SK-N-SH treated with all-trans-retinoic acid at 6 μM for 48 hours (cell line): ENCODE data around the gene CBARP.

ENCODE experiments used
- ATAC-seq: fragments of 200-7000 bp; cut with Tn5 transposase; 3 replicates; pipeline ENCODE4 v1.9.1; 2020; ENCODE audit warnings: mild to moderate bottlenecking, moderate library complexity
- ARNTL ChIP-seq: fragments of 450-650 bp; formaldehyde crosslinking; IDR thresholded peaks from 2 replicates; pipeline ENCODE4 v1.5.0; 2020; ENCODE audit warnings: low read depth, mild to moderate bottlenecking, moderate library complexity, borderline replicate concordance
- BACH2 ChIP-seq: fragments of 250-450 bp; sonication (Bioruptor Pico); IDR thresholded peaks from 2 replicates; pipeline ENCODE4 v1.9.0; 2021; ENCODE audit warnings: mild to moderate bottlenecking, borderline replicate concordance
- CSDC2 ChIP-seq: fragments of 250-450 bp; sonication (Bioruptor Pico); IDR thresholded peaks from 2 replicates; pipeline ENCODE4 v1.5.0; 2020; ENCODE audit warnings: mild to moderate bottlenecking, moderate library complexity
- ESRRG ChIP-seq: fragments of 250-450 bp; sonication (Bioruptor Pico); IDR thresholded peaks from 2 replicates; pipeline ENCODE4 v1.6.1; 2021; ENCODE audit warnings: mild to moderate bottlenecking
- GLIS3 ChIP-seq: fragments of 250-450 bp; sonication (Bioruptor Pico); IDR thresholded peaks from 2 replicates; pipeline ENCODE4 v1.5.0; 2020; ENCODE audit warnings: mild to moderate bottlenecking, moderate library complexity
- ISL1 ChIP-seq: fragments of 250-450 bp; sonication (Bioruptor Pico); IDR thresholded peaks from 2 replicates; pipeline ENCODE4 v2.1.2; 2022; ENCODE audit warnings: mild to moderate bottlenecking, moderate library complexity
- OSR1 ChIP-seq: fragments of 250-450 bp; sonication (Bioruptor Pico); IDR thresholded peaks from 2 replicates; pipeline ENCODE4 v1.8.0; 2022; ENCODE audit warnings: moderate library complexity, mild to moderate bottlenecking, inconsistent platforms
- PATZ1 ChIP-seq: fragments of 250-450 bp; sonication (Bioruptor Pico); IDR thresholded peaks from 2 replicates; pipeline ENCODE4 v1.8.0; 2020; ENCODE audit warnings: mild to moderate bottlenecking, moderate library complexity, borderline replicate concordance
- PPARA ChIP-seq: fragments of 250-450 bp; sonication (Bioruptor Pico); IDR thresholded peaks from 2 replicates; pipeline ENCODE4 v1.5.0; 2020; ENCODE audit warnings: mild to moderate bottlenecking, borderline replicate concordance
- RARB ChIP-seq: fragments of 250-450 bp; sonication (Bioruptor Pico); IDR thresholded peaks from 2 replicates; pipeline ENCODE4 v1.8.0; 2021; ENCODE audit warnings: mild to moderate bottlenecking, moderate library complexity
- SNAI2 ChIP-seq: fragments of 250-450 bp; sonication (Bioruptor Pico); IDR thresholded peaks from 2 replicates; pipeline ENCODE4 v1.5.0; 2020; ENCODE audit warnings: mild to moderate bottlenecking, moderate library complexity
- TCF4 ChIP-seq: fragments of 250-450 bp; sonication (Bioruptor Pico); IDR thresholded peaks from 2 replicates; pipeline ENCODE4 v1.8.0; 2021; ENCODE audit warnings: mild to moderate bottlenecking, moderate library complexity, borderline replicate concordance
- TOX ChIP-seq: fragments of 250-450 bp; sonication (Bioruptor Pico); IDR thresholded peaks from 2 replicates; pipeline ENCODE4 v1.8.0; 2021; ENCODE audit warnings: mild to moderate bottlenecking, moderate library complexity, borderline replicate concordance
- ZC3H10 ChIP-seq: fragments of 250-450 bp; sonication (Bioruptor Pico); IDR thresholded peaks from 2 replicates; pipeline ENCODE4 v1.5.1; 2021; ENCODE audit warnings: mild to moderate bottlenecking, moderate library complexity
- ZFP3 ChIP-seq: fragments of 250-450 bp; sonication (Bioruptor Pico); IDR thresholded peaks from 2 replicates; pipeline ENCODE4 v1.5.0; 2020; ENCODE audit warnings: mild to moderate bottlenecking, moderate library complexity
- ZFP30 ChIP-seq: fragments of 450-650 bp; formaldehyde crosslinking; IDR thresholded peaks from 2 replicates; pipeline ENCODE4 v1.5.0; 2022; ENCODE audit warnings: mild to moderate bottlenecking, moderate library complexity
- ZNF565 ChIP-seq: fragments of 450-650 bp; formaldehyde crosslinking; conservative IDR thresholded peaks from 2 replicates; pipeline ENCODE4 v1.5.0; 2020; ENCODE audit warnings: low read depth, mild to moderate bottlenecking, moderate library complexity
- ZNF70 ChIP-seq: fragments of 450-650 bp; formaldehyde crosslinking; IDR thresholded peaks from 2 replicates; pipeline ENCODE4 v1.5.0; 2020; ENCODE audit warnings: mild to moderate bottlenecking, moderate library complexity
- ZNF8 ChIP-seq: fragments of 450-650 bp; formaldehyde crosslinking; IDR thresholded peaks from 2 replicates; pipeline ENCODE4 v1.5.0; 2020; ENCODE audit warnings: mild to moderate bottlenecking, moderate library complexity
- TF ChIP-seq, protein P1 (sequence below): fragments of 250-450 bp; sonication (Bioruptor Pico); IDR thresholded peaks from 2 replicates; pipeline ENCODE4 v1.5.1; 2021; ENCODE audit warnings: mild to moderate bottlenecking, moderate library complexity
- TF ChIP-seq, protein P2 (sequence below): fragments of 250-450 bp; sonication (Bioruptor Pico); IDR thresholded peaks from 2 replicates; pipeline ENCODE4 v1.5.0; 2020; ENCODE audit warnings: mild to moderate bottlenecking, moderate library complexity
- TF ChIP-seq, protein P3 (sequence below): fragments of 250-450 bp; sonication (Bioruptor Pico); IDR thresholded peaks from 2 replicates; pipeline ENCODE4 v1.8.0; 2021; ENCODE audit warnings: low read depth, mild to moderate bottlenecking, moderate library complexity, borderline replicate concordance

Gene CBARP

DNA sequence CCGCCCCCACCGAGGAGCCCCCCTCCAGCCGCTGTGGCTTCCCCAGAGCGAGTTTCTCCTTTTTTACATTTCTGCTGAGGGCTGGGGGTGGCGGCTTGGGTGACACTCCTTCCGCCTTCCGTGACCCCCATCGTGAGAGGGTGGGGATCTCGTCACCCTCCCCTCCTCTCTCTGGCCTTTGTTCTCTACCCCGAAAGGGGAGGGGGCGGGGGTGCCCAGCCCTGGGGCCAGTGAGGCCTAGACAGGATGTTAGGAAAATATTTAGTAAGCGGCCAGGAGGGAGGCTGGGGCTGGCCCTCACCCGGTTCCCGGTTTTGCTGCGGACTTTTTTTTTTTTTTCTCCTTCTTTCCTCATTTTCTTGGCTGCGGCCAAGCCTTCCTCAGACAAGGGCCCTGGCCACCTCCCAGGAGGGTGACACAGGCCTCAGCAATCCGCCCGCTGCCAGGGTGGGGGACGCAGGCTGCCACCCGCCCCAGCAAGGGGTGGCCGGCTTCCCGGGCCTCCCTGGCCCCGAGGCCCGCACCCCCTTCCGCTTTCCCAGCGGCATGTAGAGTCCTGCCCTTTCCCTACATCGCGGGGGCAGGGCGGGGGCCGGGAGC, 14.5 kb upstream of the CBARP start:
- ATAC-seq = peak; percentile 25

DNA sequence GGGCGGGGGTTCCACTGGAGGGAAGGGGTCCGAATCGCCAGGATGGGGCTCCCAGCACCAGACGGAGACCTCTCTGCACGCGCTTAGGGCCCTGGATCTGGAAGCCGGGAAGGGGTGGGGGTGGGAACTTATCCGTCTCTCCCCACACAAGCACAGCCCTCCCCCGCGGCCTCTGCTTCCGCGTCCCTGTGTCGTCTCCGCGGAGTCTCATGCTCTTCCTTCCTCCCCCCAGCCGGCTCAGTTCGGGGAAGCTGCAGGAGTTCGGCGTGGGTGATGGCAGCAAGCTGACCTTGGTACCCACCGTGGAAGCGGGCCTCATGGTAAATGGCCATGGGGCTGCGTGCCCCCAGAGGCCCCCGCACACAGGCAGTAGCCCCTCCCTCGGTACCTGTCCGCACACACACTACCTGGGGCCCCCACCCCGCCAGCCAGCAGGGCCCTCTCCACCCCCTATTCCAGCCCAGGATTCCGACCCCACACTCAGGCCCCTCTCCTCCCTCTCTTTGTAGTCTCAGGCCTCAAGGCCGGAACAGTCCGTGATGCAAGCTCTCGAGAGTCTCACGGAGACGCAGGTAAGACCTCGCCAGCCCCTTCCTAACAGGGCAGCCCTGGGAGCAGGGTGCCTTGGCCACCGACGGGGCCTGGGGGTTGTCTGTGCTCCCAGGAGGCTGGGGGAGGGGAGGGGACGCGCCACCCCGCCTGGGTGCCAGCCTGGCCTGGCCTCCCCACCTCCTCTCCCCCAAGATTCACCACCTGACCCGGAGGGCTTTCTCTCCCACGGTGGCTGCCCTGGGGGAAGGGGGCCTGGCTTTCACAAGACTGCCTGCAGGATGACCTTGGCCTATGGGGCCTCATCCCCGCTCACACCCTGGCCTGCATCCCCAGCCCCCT, 13.8 kb upstream of the CBARP start:
- peak; percentile 0; the same call in 1 of the 3 replicates for ATAC-seq
- no peak for TF ChIP-seq ZNF70 (CRISPR knock-in tag)
- TF ChIP-seq TCF4 (CRISPR knock-in tag) = no peak
- no peak for TF ChIP-seq GLIS3 (CRISPR knock-in tag)
- TF ChIP-seq ARNTL (CRISPR knock-in tag) = no peak
- no peak for TF ChIP-seq RARB (CRISPR knock-in tag)
- no peak for TF ChIP-seq OSR1 (CRISPR knock-in tag)
- no peak; the same call in 1 of the 2 replicates for TF ChIP-seq PATZ1 (CRISPR knock-in tag)
- no peak for TF ChIP-seq BACH2 (CRISPR knock-in tag)
- TF ChIP-seq PPARA = no peak
- TF ChIP-seq ZNF8 (CRISPR knock-in tag) = no peak
- TF ChIP-seq, all 23 proteins: peak for 0

More for the DNA sequence above, 14.5 kb upstream of the CBARP start:
- TF ChIP-seq, protein P1, sequence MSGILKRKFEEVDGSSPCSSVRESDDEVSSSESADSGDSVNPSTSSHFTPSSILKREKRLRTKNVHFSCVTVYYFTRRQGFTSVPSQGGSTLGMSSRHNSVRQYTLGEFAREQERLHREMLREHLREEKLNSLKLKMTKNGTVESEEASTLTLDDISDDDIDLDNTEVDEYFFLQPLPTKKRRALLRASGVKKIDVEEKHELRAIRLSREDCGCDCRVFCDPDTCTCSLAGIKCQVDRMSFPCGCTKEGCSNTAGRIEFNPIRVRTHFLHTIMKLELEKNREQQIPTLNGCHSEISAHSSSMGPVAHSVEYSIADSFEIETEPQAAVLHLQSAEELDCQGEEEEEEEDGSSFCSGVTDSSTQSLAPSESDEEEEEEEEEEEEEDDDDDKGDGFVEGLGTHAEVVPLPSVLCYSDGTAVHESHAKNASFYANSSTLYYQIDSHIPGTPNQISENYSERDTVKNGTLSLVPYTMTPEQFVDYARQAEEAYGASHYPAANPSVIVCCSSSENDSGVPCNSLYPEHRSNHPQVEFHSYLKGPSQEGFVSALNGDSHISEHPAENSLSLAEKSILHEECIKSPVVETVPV = no peak
- TF ChIP-seq RARB (CRISPR knock-in tag) (no peak), PATZ1 (CRISPR knock-in tag) (no peak), TOX (CRISPR knock-in tag) (no peak), ZFP30 (CRISPR knock-in tag) (no peak), GLIS3 (CRISPR knock-in tag) (no peak), PPARA (no peak), CSDC2 (CRISPR knock-in tag) (no peak)
- TF ChIP-seq, protein P2, sequence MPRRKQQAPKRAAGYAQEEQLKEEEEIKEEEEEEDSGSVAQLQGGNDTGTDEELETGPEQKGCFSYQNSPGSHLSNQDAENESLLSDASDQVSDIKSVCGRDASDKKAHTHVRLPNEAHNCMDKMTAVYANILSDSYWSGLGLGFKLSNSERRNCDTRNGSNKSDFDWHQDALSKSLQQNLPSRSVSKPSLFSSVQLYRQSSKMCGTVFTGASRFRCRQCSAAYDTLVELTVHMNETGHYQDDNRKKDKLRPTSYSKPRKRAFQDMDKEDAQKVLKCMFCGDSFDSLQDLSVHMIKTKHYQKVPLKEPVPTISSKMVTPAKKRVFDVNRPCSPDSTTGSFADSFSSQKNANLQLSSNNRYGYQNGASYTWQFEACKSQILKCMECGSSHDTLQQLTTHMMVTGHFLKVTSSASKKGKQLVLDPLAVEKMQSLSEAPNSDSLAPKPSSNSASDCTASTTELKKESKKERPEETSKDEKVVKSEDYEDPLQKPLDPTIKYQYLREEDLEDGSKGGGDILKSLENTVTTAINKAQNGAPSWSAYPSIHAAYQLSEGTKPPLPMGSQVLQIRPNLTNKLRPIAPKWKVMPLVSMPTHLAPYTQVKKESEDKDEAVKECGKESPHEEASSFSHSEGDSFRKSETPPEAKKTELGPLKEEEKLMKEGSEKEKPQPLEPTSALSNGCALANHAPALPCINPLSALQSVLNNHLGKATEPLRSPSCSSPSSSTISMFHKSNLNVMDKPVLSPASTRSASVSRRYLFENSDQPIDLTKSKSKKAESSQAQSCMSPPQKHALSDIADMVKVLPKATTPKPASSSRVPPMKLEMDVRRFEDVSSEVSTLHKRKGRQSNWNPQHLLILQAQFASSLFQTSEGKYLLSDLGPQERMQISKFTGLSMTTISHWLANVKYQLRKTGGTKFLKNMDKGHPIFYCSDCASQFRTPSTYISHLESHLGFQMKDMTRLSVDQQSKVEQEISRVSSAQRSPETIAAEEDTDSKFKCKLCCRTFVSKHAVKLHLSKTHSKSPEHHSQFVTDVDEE (CRISPR knock-in tag) = no peak

- ATAC-seq = no peak
- TF ChIP-seq TCF4 (CRISPR knock-in tag) = no peak
- TF ChIP-seq ESRRG = no peak
- no peak for TF ChIP-seq ZFP30 (CRISPR knock-in tag)
- TF ChIP-seq BACH2 (CRISPR knock-in tag) = no peak
- TF ChIP-seq SNAI2 (CRISPR knock-in tag) = no peak
- no peak for TF ChIP-seq ZFP3 (CRISPR knock-in tag)
- TF ChIP-seq, protein P3, sequence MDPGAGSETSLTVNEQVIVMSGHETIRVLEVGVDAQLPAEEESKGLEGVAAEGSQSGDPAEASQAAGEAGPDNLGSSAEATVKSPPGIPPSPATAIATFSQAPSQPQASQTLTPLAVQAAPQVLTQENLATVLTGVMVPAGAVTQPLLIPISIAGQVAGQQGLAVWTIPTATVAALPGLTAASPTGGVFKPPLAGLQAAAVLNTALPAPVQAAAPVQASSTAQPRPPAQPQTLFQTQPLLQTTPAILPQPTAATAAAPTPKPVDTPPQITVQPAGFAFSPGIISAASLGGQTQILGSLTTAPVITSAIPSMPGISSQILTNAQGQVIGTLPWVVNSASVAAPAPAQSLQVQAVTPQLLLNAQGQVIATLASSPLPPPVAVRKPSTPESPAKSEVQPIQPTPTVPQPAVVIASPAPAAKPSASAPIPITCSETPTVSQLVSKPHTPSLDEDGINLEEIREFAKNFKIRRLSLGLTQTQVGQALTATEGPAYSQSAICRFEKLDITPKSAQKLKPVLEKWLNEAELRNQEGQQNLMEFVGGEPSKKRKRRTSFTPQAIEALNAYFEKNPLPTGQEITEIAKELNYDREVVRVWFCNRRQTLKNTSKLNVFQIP (CRISPR knock-in tag) = no peak
- TF ChIP-seq, protein P2 (CRISPR knock-in tag) = no peak
- TF ChIP-seq ZC3H10 (CRISPR knock-in tag) = no peak
- no peak for TF ChIP-seq ZNF565
- no peak for TF ChIP-seq ISL1 (CRISPR knock-in tag)
- TF ChIP-seq RARB (CRISPR knock-in tag) = no peak
Measured at GRCh38 chr19:1250437-1251260, 12.8 kb upstream of the CBARP start.
